ENCODE results near the gene SIL1.

- TF ChIP-seq EZH2 (IDR thresholded peaks at IDR 0.05; ENCODE audit: insufficient read depth, poor library complexity, severe bottlenecking) = no peak
- TF ChIP-seq EZH2phosphoT487 (IDR thresholded peaks at IDR 0.05; ENCODE audit: insufficient read depth, low read depth) = no peak
Observed at GRCh38 chr5:138932171-138932810, 265.9 kb downstream of the SIL1 start.
